Chondrocyte (in vitro differentiated cells): ENCODE data around the gene JAM3. TPM values are rescaled to one million over a fixed set of nuclear protein-coding genes. Genes with fewer than 3 reads are reported as not detected.
A peak's percentile ranks its signal among the peaks of the same experiment; 100 is the strongest.
"Not testable (repeated sequence)": the region's sequence is repeated elsewhere in the genome, so short reads cannot be mapped to it uniquely, and the experiment has no call there.

Source experiments
- DNase-seq: peaks from one replicate; pipeline ENCODE4 v3.0.0; 2021; ENCODE audit warnings: mixed read lengths, low spot score
- H3K27ac Mint-ChIP-seq: one replicate; pipeline ENCODE4 v1.8.0; 2021; ENCODE audit warnings: mild to moderate bottlenecking, moderate library complexity, mixed read lengths; ENCODE audit not compliant: unreplicated experiment
- H3K27me3 Mint-ChIP-seq: 2 replicates; pipeline ENCODE4 v1.8.0; 2021; ENCODE audit warnings: low read depth, mixed read lengths
- H3K36me3 Mint-ChIP-seq: 2 replicates; pipeline ENCODE4 v1.8.0; 2021; ENCODE audit warnings: low read depth, mixed read lengths
- H3K4me1 Mint-ChIP-seq: 2 replicates; pipeline ENCODE4 v1.8.0; 2021; ENCODE audit warnings: low read depth, mild to moderate bottlenecking, mixed read lengths
- H3K4me3 Mint-ChIP-seq: one replicate; pipeline ENCODE4 v1.8.0; 2021; ENCODE audit warnings: mild to moderate bottlenecking, moderate library complexity, mixed read lengths; ENCODE audit not compliant: unreplicated experiment
- H3K9me3 Mint-ChIP-seq: 2 replicates; pipeline ENCODE4 v1.8.0; 2021; ENCODE audit warnings: low read depth, mixed read lengths
- CTCF ChIP-seq: fragments of 200-600 bp; sonication (generic); IDR thresholded peaks from 2 replicates; pipeline ENCODE4 v1.5.0; 2021; ENCODE audit warnings: antibody characterized with exemption, mild to moderate bottlenecking, moderate library complexity
- total RNA-seq: library from RNA; stranded (reverse); gene quantifications from 3 replicates; pipeline ENCODE4 v1.2.1, GENCODE V29; 2021

JAM3 gene
- total RNA-seq, 1 donor from 2014 or later, result 105 TPM

- no peak for DNase-seq
- Mint-ChIP-seq H3K4me3 (no peak overlapping the region), H3K27me3 (no peaks in the 10 kb centered on the region), H3K36me3 (no peaks in the 10 kb centered on the region), H3K9me3 (no peaks in the 10 kb centered on the region), H3K27ac (peak overlapping the region; percentile 34), H3K4me1 (peaks cover 73% of the 10 kb centered on the region)
- no peak for TF ChIP-seq CTCF
Measured at GRCh38 chr11:134074766-134075165, 5.9 kb downstream of the JAM3 start.

- Mint-ChIP-seq H3K4me3 (no peak overlapping the region), H3K27me3 (no peaks in the 10 kb centered on the region), H3K36me3 (peaks cover 4% of the 10 kb centered on the region), H3K27ac (peak overlapping the region; percentile 24), H3K9me3 (peaks cover 7% of the 10 kb centered on the region), H3K4me1 (peaks cover 67% of the 10 kb centered on the region)
- TF ChIP-seq CTCF, result no peak
- DNase-seq, result no peak
Measured at GRCh38 chr11:134079317-134079716, 10.4 kb downstream of the JAM3 start.

- H3K9me3 Mint-ChIP-seq, H3K27ac Mint-ChIP-seq: not testable (repeated sequence)
- H3K4me1 Mint-ChIP-seq, result peaks cover 67% of the 10 kb centered on the region
Measured at GRCh38 chr11:134081258-134081657, 12.4 kb downstream of the JAM3 start.

GRCh38 chr11:134082990-134083389 is 14.1 kb downstream of the JAM3 start:
- Mint-ChIP-seq H3K9me3 (peaks cover 7% of the 10 kb centered on the region), H3K27me3 (no peaks in the 10 kb centered on the region), H3K27ac (peak overlapping the region; percentile 17), H3K4me3 (no peak overlapping the region), H3K4me1 (peaks cover 84% of the 10 kb centered on the region), H3K36me3 (peaks cover 4% of the 10 kb centered on the region)
- DNase-seq, result no peak
- no peak for TF ChIP-seq CTCF

More at GRCh38 chr11:134081258-134081657, 12.4 kb downstream of the JAM3 start:
- not testable (repeated sequence) for DNase-seq, H3K4me3 Mint-ChIP-seq, H3K36me3 Mint-ChIP-seq, H3K27me3 Mint-ChIP-seq

- peak overlapping the region; percentile 93 for H3K27ac Mint-ChIP-seq
- no peak overlapping the region for H3K4me3 Mint-ChIP-seq
- H3K36me3 Mint-ChIP-seq, result no peaks in the 10 kb centered on the region
- H3K4me1 Mint-ChIP-seq, result peaks cover 67% of the 10 kb centered on the region
- no peak for TF ChIP-seq CTCF
- no peaks in the 10 kb centered on the region for H3K9me3 Mint-ChIP-seq
- DNase-seq, result no peak
- H3K27me3 Mint-ChIP-seq, result no peaks in the 10 kb centered on the region
Measured at GRCh38 chr11:134086376-134086775, 17.5 kb downstream of the JAM3 start.

GRCh38 chr11:134092006-134092405 is 23.1 kb downstream of the JAM3 start:
- not testable (repeated sequence) for H3K4me3 Mint-ChIP-seq, H3K27ac Mint-ChIP-seq, H3K9me3 Mint-ChIP-seq, DNase-seq, H3K27me3 Mint-ChIP-seq, H3K36me3 Mint-ChIP-seq
- peaks cover 32% of the 10 kb centered on the region for H3K4me1 Mint-ChIP-seq
